ENCODE measurements around the gene LRRN2.

DNA sequence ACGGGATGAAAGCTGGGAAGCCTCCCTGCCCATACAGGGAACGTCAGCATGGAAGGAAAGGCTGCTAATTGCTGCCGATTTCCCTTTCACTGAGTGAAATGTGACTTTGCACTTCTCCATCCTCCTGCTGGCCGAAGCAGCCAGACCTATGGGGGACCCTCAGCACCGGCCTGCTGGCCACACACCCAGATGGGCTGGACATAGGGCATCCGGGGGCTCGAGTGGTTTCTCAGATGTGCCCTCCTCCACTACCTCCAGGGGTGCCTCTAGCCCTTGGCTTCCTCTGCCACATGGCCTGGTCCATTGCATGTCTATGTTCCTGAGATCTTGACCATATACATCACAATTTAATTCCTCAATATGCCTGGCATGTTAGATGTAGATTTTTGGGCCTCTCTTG lies 79.7 kb downstream of the LRRN2 start:
- no peak for TF ChIP-seq ZFP30 (CRISPR knock-in tag; IDR thresholded peaks at IDR 0.05)
- no peak for TF ChIP-seq BACH2 (CRISPR knock-in tag; IDR thresholded peaks at IDR 0.05; ENCODE audit: borderline replicate concordance)
- TF ChIP-seq ZNF70 (CRISPR knock-in tag; IDR thresholded peaks at IDR 0.05) = no peak
- TF ChIP-seq ZFP3 (CRISPR knock-in tag; IDR thresholded peaks at IDR 0.05) = no peak
- TF ChIP-seq CSRNP3 (CRISPR knock-in tag; IDR thresholded peaks at IDR 0.05) = no peak
- no peak for TF ChIP-seq CREB5 (CRISPR knock-in tag; IDR thresholded peaks at IDR 0.05; ENCODE audit: low read depth)
- TF ChIP-seq SNAI2 (CRISPR knock-in tag; IDR thresholded peaks at IDR 0.05) = no peak
- no peak for TF ChIP-seq RARB (CRISPR knock-in tag; IDR thresholded peaks at IDR 0.05)

Data from SK-N-SH treated with all-trans-retinoic acid at 6 μM for 48 hours (cell line).